ENCODE results near the gene POTEH.
"Not testable (repeated sequence)": the region's sequence is repeated elsewhere in the genome, so short reads cannot be mapped to it uniquely, and the experiment has no call there.

The POTEH gene

DNA sequence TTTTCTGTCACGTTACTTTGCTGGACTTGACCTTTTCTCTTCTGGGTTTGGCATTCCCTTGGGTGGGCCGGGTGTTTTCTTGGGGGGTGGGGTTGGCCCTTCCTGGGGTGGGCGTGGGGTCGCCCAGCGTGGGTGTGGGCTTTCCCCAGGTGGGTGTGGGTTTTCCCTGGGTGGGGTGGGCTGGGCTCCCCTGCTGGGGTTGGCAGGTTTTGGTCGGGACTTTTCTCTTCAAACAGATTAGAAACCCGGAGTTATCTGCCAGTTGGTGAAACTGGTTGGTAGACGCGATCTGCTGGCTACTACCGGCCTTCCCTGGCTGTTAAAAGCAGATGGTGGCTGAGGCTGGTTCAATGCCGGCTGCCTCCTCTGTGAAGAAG is at the start of gene POTEH:
Gene POTEH (plus strand): TSS at position 278 of the 377 bp plus-strand sequence. CDS start 52 bp downstream, at position 330.
- DNase-seq = not testable (repeated sequence)

GRCh38 chr22:15642288-15642861 is 47.5 kb upstream of the POTEH start:
- not testable (repeated sequence) for DNase-seq

DNA sequence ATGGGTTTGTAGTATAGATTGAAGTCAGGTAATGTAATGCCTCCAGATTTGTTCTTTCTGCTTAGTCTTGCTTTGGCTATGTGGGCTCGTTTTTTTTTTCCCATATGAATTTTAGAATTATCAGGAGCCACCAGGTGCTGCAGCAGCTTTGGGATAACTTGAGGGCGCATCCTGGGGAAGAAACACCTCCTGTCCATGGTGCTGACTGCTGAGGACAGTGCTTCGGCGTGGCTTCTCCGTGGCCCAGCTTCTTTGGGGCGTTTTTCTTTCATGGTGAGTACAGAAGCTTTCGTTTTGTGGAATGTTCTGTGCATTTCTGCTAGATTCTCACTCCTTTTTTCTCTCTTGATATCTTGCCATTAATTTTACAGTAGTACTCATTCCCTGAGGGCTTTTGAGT is 37.9 kb upstream of the POTEH start:
- DNase-seq = not testable (repeated sequence)

DNA sequence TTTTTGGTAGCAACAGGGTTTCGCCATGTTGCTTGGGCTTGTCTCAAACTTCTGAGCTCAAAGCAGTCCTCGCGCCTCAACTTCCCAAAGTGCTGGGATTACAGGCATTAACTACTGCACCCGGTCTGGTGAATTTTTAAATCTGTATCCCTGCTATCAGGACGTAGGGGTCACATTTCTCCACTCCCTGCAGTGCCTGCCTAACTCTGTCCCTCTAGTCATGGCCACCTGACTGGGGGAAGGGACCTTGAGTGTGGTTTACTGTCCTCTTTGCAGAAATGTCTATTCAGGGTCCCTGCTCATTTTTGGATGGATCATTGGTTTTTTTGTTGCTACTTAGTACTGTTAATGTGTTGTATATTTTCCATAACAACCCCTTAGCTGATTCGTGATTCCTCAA is 37.1 kb upstream of the POTEH start:
- not testable (repeated sequence) for DNase-seq

GRCh38 chr22:15653241-15653640 is 36.6 kb upstream of the POTEH start:
- DNase-seq = not testable (repeated sequence)

DNA sequence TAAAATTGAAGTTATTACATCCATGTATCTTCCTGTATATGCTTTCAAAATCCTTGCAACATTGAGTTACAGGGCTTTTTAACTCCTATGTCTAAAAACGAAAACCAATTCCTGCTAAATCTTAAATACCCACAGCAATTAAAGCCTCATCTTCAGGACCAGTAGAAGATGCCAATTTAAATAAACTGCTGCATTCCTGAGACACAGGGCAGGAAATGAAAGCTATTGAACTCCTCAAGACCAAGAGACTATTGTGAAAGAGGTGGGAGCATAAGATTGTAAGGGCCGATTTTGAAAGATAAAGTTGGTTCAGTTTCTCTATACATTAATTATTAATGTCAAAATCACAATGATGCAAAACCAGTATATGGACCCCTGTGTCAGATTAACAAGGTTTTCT is 28.7 kb upstream of the POTEH start:
- DNase-seq = not testable (repeated sequence)

- not testable (repeated sequence) for DNase-seq
Observed at GRCh38 chr22:15664682-15665081, 25.1 kb upstream of the POTEH start.

DNA sequence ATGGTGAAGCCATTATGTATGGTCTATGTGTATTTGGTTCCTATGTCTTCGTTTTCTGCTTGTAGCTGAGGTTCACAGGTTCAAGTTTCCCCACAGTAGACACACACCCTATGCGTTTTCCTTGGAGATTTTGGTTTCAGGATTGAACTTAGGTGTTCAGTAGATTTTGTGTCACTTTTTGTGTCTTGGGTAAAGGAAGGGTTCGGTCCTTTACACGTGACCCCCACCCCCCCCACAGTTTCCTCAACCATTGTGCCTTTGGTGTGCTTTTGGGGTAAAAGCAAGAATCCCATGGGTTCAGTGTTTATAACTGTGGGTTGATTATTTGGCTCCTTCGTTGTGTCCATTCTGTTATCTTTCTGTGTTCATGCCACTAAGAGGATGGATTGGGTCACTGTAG is 24.3 kb upstream of the POTEH start:
- DNase-seq = not testable (repeated sequence)

DNA sequence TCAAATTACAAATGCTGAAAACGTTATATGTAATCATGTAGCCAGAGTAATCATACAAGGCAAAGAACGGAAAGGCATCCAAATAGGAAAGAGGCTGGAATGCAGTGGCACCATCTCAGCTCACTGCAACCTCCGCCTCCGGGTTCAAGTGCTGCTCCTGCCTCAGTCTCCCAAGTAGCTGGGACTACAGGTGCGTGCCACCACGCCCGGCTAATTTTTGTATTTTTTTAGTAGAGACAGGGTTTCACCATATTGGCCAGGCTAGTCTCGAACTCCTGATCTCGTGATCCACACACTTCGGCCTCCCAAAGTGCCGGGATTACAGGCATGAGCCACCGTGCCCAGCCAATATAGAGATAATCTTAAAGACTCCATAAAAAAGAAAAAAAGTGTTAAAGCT is 20.4 kb upstream of the POTEH start:
- DNase-seq = not testable (repeated sequence)

- not testable (repeated sequence) for DNase-seq
Observed at GRCh38 chr22:15679702-15680101, 10.1 kb upstream of the POTEH start.

- not testable (repeated sequence) for DNase-seq
Observed at GRCh38 chr22:15684115-15684514, 5.7 kb upstream of the POTEH start.

- not testable (repeated sequence) for DNase-seq
Observed at GRCh38 chr22:15684695-15685094, 5.1 kb upstream of the POTEH start.

DNA sequence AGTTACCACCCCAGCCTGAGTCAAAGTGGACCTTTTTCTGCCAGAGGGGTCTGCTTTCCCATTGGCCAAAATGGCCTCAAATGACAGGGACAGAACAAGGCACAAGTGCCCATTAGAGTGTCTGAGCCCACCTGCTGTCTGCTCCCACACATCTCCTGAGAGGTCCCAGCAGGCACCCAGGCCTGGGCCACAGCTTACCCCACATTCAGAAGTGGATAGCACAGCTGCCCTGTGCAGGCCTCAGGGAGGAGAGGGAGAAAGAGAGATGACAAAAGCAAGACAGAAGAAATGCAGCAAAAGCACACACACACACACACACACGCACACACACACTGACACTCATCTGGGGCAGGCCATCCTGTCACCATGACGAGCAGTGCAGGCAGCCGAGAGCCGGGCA is 4.2 kb upstream of the POTEH start:
- DNase-seq = not testable (repeated sequence)

DNA sequence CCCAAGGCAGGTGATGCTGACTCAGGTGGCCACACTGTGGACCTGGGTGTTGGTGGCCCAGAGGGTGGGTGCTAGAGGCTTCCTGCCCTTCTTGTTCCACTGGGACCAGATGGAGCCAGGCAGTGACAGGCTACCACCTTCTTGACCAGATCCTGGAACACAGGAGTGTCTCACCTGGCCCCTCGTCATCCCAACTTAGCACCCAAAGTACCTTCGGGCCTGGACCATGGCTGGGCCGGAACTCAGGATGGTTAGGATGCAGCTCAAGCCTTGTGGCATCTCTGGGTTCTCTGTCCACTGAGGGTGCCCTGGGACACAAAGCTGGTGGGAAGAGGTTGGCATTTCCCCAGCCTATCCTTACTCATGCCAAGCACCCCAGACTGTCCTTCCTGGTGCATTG is 2.7 kb upstream of the POTEH start:
- not testable (repeated sequence) for DNase-seq

DNA sequence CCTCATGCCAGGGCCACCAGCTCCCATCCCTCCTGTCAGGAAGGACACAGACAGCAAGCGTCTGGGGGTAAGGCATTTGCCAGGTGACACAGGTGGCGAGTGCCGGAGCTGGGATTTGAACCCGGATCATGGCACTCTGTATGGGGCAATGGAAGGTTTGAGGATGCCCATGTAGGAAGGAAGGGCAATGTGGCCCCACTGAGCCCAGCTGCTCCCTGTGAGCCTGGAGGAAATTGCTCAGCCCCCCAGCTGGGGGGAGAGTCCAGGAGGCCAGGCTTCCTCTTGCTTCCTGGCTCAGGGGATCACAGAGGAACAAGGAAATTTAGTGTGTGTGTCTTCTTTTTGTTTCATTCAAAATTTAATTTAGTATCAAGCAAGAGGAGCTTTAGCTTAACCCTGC is 2.1 kb upstream of the POTEH start:
- not testable (repeated sequence) for DNase-seq

- DNase-seq = not testable (repeated sequence)
Observed at GRCh38 chr22:15688090-15688489, 1.7 kb upstream of the POTEH start.

- DNase-seq = not testable (repeated sequence)
Observed at GRCh38 chr22:15689012-15689748, 646 bp upstream of the POTEH start.

DNA sequence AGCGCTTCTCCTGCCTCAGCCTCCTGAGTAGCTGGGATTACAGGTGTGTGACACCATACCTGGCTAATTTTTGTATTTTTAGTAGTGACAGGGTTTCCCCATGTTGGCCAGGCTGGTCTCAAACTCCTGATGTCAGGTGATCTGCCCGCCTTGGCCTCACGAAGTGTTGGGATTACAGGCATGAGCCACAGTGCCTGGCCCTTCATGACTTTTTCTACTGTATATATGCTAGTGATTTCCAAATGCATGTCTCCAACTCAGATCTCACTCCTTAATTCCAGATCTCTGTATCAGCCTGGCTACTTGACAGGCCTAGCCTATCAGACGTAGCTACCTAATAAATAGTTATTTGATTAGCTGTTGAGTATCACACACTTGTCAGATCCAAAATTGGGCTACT is 23.8 kb downstream of the POTEH start:
- DNase-seq = not testable (repeated sequence)

- DNase-seq = not testable (repeated sequence)
Observed at GRCh38 chr22:15714125-15714524, 24.3 kb downstream of the POTEH start.

DNA sequence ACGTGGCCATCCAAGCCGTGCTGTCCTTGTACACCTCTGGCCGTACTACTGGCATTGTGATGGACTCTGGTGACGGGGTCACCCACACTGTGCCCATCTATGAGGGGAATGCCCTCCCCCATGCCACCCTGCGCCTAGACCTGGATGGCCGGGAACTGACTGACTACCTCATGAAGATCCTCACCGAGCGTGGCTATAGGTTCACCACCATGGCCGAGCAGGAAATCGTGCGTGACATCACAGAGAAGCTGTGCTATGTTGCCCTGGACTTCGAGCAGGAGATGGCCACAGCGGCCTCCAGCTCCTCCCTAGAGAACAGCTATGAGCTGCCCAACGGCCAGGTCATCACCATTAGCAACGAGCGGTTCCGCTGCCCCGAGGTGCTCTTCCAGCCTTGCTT is 32.1 kb downstream of the POTEH start:
- not testable (repeated sequence) for DNase-seq

- not testable (repeated sequence) for DNase-seq
Observed at GRCh38 chr22:15729209-15729917, 39.5 kb downstream of the POTEH start.

DNA sequence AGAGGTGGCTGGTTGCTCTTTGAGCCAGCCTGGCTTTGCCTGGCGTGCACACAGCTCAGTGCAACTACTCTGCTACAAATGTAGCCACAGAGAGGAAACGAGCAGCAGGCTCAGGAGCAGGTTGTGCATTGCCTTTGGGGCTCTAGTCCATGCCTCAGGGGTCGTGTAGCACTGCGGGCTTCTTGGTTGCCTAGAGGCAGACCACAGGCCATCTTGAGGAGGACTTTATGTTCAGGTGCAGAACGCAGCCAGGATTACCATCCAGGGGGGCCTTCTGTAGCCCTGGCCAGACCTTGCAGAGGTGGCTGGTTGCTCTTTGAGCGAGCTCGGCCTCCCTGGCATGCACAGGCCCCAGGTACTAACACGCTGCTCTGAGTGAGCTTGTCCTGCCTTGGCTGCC is 41.2 kb downstream of the POTEH start:
- not testable (repeated sequence) for DNase-seq

GRCh38 chr22:15734411-15734810 is 44.6 kb downstream of the POTEH start:
- not testable (repeated sequence) for DNase-seq
